GM12891 (cell line): ENCODE results near the gene GPATCH8.

Experiments used
- PAX5 ChIP-seq: IDR thresholded peaks from 2 replicates; pipeline ENCODE4 v1.6.1; 2011; ENCODE audit warnings: low read length, moderate library complexity, mild to moderate bottlenecking; ENCODE audit not compliant: insufficient read depth, severe bottlenecking
- POLR2A ChIP-seq: IDR thresholded peaks from 2 replicates; pipeline ENCODE4 v1.6.1; 2011; ENCODE audit warnings: low read depth, low read length, control low read depth
- POLR2AphosphoS5 ChIP-seq: IDR thresholded peaks from 2 replicates; pipeline ENCODE4 v1.6.1; 2011; ENCODE audit warnings: low read depth, low read length, control low read depth
- POU2F2 ChIP-seq: IDR thresholded peaks from 2 replicates; pipeline ENCODE4 v1.6.1; 2011; ENCODE audit warnings: low read depth, mild to moderate bottlenecking, control low read depth, low read length, moderate library complexity
- SPI1 ChIP-seq: IDR thresholded peaks from 2 replicates; pipeline ENCODE4 v1.6.1; 2011; ENCODE audit warnings: low read depth, low read length, control low read depth
- TAF1 ChIP-seq: IDR thresholded peaks from 2 replicates; pipeline ENCODE4 v1.6.1; 2011; ENCODE audit warnings: low read depth, low read length, control low read depth

- TF ChIP-seq POLR2A, result no peak
- TF ChIP-seq POLR2AphosphoS5, result no peak
- no peak for TF ChIP-seq TAF1
- no peak for TF ChIP-seq PAX5
- TF ChIP-seq SPI1, result no peak
- no peak for TF ChIP-seq POU2F2
These were observed 24.7 kb upstream of the GPATCH8 start for GRCh38 chr17:44527954-44528353.
